ENCODE results near the gene PCBD1.

PCBD1 gene

DNA sequence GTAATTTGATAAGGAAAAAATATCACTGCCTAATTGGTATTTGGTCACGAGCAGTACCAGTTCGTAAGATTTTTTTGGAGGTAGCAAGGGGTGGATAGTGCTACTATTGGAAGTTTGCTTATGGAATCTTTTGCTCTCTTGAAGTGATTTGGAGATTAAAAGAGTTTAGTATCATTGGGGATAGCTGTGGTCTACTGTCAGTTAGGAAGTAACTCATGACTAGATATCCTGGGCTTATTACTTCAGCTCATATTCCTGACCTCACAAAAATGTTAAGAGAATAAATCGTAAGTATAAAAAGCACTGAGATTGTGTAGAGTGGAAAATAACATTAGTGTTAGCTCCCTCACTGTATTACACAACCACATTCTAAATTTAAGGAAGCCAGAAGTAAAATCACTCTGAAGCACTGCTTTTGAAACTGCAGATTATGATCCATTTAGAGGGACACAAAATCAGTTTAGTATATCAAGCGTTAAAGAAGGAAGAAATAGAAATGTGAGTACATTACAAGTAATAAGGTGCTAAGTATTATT, 50.0 kb downstream of the PCBD1 start:
- in situ Hi-C loops (cut with MboI; ENCODE audit: low sequenced_read_pairs): no loop called here

DNA sequence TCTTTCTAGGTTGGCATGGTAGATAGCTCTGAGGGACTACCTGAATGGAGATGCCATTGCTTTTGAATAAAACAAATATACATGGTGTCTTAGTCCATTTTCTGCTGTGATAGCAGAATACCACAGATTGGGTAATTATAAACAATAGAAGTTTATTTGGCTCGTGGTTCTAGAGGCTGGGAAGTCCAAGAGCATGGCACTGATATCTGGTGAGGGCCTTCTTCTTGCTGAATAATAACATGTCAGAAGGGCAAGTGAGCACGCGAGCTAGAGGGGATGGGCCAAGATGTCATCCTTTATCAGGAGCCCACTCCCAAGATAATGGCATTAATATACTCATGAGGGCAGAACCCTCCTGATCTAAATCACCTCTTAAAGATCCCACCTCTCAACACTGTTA, 50.7 kb downstream of the PCBD1 start:
- in situ Hi-C loops (cut with MboI; ENCODE audit: low sequenced_read_pairs): no loop called here

DNA sequence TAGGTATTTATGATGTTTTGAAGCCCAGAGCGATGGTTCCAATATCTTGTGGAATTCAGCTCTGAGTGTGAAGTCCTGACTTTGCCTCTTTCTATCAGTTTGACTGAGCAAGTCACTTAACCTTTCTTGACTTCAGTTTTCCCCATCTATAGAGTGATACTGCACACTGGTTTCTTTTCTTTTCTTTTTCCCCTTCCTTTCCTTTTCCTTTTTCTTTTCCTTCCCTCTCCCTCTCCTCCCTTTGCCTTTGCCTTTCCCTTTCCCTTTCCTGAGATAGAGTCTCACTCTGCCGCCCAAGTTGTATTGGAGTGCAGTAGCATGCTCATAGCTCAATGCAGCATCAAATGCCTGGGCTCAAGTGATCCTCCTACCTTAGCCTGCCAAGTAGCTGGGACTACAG, 52.0 kb downstream of the PCBD1 start:
- in situ Hi-C loops (cut with MboI; ENCODE audit: low sequenced_read_pairs): no loop called here

DNA sequence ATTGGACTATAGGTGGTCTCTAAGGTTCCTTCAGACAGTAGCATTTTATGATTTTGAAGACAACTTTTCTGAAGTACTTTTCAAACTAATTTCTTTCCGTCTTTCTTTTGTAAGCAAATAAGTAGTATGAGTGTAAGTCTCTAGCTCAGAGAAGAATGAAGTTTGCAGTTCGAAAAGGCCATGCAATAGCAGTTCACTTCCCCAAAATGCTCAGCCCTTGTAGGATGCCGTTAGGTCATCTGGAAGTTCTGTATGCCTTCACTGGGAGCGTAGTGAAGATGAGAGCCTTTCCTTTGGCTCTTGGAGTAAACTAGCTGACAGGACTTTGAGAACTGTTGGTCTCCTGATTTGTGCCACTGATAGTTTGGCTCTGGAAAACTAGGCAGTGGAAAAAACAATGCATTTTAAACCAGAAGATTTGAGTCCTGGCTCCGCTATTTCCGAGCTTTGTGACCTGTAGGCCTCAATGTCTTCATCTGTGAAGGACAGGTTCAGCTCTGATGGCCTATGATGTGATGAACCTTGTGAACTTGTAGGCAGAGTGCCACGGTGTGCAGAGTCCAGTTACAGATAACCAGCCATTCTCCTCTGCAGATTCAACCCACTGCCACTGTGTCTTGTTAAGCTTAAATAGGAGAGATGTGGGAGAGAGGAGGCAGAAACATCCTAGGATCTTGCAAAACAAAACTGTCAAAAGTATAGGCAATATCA, 53.8 kb downstream of the PCBD1 start:
- in situ Hi-C loops (cut with MboI; ENCODE audit: low sequenced_read_pairs): no loop called here

DNA sequence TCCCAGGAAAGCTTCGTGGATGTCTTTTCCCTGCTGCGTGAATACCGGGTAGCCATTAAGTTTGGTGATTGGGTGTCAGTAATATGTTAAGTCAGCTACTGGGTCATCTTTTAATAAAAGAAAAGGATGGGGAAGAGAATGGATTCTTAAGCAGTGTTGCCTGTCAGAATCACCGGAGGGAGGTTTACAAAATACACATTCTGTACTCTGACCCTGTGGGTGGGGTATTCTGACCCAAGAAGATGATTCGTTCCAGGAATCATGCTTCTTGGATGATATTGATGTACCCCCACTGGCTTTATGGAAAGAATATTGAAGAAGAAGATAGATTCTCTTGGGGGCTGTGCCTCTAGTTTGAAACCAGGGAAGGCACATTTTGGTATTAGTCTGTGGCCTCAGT, 54.3 kb downstream of the PCBD1 start:
- in situ Hi-C loops (cut with MboI; ENCODE audit: low sequenced_read_pairs): no loop called here

DNA sequence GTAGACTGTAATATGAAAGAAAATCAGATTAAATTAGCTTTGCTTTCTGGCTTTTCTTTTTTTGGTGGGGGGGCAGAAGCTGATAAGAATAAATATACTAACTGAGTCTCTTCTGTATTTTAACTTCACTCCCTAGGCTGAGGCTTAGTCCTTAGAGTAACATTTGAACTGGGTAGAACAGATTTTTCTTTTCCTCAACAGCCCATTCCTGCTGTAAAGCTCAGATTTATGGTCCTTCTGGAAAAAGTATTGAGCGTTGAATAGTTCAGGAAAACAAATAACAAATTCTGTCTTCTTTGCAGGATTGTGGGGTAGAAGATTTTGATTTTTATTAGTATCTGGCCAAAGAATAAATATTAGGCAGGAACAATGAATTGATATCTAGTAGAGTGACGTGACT, 54.8 kb downstream of the PCBD1 start:
- in situ Hi-C loops (cut with MboI; ENCODE audit: low sequenced_read_pairs): no loop called here
